ENCODE measurements around the gene CD6.

CD6 gene

DNA sequence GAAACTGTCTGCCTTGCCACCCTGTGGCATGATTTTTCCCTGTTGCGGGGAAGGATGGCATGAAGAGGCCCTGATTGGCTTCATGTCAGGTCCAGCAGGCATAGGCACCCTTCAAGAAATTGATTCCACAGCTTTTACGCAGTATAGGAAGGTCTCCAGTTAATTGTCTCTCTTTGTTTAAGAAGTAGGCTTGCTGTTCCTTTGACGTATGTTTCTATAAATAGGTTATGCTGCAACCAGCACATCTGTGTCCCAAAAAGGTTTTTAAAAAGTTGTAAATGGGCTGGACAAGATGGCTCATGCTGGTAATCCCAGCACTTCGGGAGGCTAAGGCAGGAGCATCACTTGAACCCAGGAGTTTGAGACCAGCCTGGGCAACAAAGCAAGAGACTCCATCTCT is 62.6 kb downstream of the CD6 start:
- no peaks in the 10 kb centered on the region for H4K20me1 ChIP-seq (ENCODE audit: control insufficient read depth, insufficient read depth, low read depth, low read length)
- peaks cover 7% of the 10 kb centered on the region for H3K4me1 ChIP-seq (ENCODE audit: control insufficient read depth, low read length)
- TF ChIP-seq, protein P1, sequence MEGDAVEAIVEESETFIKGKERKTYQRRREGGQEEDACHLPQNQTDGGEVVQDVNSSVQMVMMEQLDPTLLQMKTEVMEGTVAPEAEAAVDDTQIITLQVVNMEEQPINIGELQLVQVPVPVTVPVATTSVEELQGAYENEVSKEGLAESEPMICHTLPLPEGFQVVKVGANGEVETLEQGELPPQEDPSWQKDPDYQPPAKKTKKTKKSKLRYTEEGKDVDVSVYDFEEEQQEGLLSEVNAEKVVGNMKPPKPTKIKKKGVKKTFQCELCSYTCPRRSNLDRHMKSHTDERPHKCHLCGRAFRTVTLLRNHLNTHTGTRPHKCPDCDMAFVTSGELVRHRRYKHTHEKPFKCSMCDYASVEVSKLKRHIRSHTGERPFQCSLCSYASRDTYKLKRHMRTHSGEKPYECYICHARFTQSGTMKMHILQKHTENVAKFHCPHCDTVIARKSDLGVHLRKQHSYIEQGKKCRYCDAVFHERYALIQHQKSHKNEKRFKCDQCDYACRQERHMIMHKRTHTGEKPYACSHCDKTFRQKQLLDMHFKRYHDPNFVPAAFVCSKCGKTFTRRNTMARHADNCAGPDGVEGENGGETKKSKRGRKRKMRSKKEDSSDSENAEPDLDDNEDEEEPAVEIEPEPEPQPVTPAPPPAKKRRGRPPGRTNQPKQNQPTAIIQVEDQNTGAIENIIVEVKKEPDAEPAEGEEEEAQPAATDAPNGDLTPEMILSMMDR (IDR thresholded peaks at IDR 0.05; ENCODE audit: low read depth, low read length, poor library complexity, severe bottlenecking), result no peak
- no peak for TF ChIP-seq EZH2phosphoT487 (IDR thresholded peaks at IDR 0.05; ENCODE audit: borderline replicate concordance, low read length)
- H3K36me3 ChIP-seq (ENCODE audit: control insufficient read depth, low read length), result no peaks in the 10 kb centered on the region
- no peaks in the 10 kb centered on the region for H3K27me3 ChIP-seq (ENCODE audit: control insufficient read depth, low read length)
- no peak overlapping the region for H3K4me3 ChIP-seq (ENCODE audit: low read length)
- no peaks in the 10 kb centered on the region for H3K9me3 ChIP-seq (ENCODE audit: control insufficient read depth, insufficient read depth, low read length)
- H3K79me2 ChIP-seq (ENCODE audit: control insufficient read depth, low read length), result no peaks in the 10 kb centered on the region
- H3K9me2 ChIP-seq (replicated peaks; ENCODE audit: control insufficient read depth, low read length), result no peaks in the 10 kb centered on the region
- no peak overlapping the region for H3K27ac ChIP-seq (ENCODE audit: low read depth, low read length)
- H3K4me2 ChIP-seq (ENCODE audit: low read length), result no peak overlapping the region
- no peaks in the 10 kb centered on the region; the same call in 1 of the 2 replicates for H3F3A ChIP-seq (ENCODE audit: control insufficient read depth, insufficient read depth)

- no peaks in the 10 kb centered on the region for H3K9me2 ChIP-seq (replicated peaks; ENCODE audit: control insufficient read depth, low read length)
- no peaks in the 10 kb centered on the region for H3K36me3 ChIP-seq (ENCODE audit: control insufficient read depth, low read length)
- no peak for TF ChIP-seq EZH2phosphoT487 (IDR thresholded peaks at IDR 0.05; ENCODE audit: borderline replicate concordance, low read length)
- TF ChIP-seq, protein P1 (IDR thresholded peaks at IDR 0.05; ENCODE audit: low read depth, low read length, poor library complexity, severe bottlenecking), result no peak
- H3K79me2 ChIP-seq (ENCODE audit: control insufficient read depth, low read length), result no peaks in the 10 kb centered on the region
- H3K4me3 ChIP-seq (ENCODE audit: low read length), result no peak overlapping the region
- no peaks in the 10 kb centered on the region for H4K20me1 ChIP-seq (ENCODE audit: control insufficient read depth, insufficient read depth, low read depth, low read length)
- H3F3A ChIP-seq (ENCODE audit: control insufficient read depth, insufficient read depth), result no peaks in the 10 kb centered on the region; the same call in 1 of the 2 replicates
- H3K27me3 ChIP-seq (ENCODE audit: control insufficient read depth, low read length), result no peaks in the 10 kb centered on the region
- no peaks in the 10 kb centered on the region for H3K9me3 ChIP-seq (ENCODE audit: control insufficient read depth, insufficient read depth, low read length)
- H3K4me1 ChIP-seq (ENCODE audit: control insufficient read depth, low read length), result peaks cover 8% of the 10 kb centered on the region
- no peak overlapping the region for H3K27ac ChIP-seq (ENCODE audit: low read depth, low read length)
- H3K4me2 ChIP-seq (ENCODE audit: low read length), result no peak overlapping the region
Observed at GRCh38 chr11:61034704-61035525, 63.4 kb downstream of the CD6 start.

- Histone ChIP-seq H3K4me3 (ENCODE audit: low read length) (no peak overlapping the region), H3K27ac (ENCODE audit: low read depth, low read length) (no peak overlapping the region), H3K36me3 (ENCODE audit: control insufficient read depth, low read length) (no peaks in the 10 kb centered on the region), H3K4me1 (ENCODE audit: control insufficient read depth, low read length) (peaks cover 14% of the 10 kb centered on the region), H3K4me2 (ENCODE audit: low read length) (no peak overlapping the region), H4K20me1 (ENCODE audit: control insufficient read depth, insufficient read depth, low read depth, low read length) (no peaks in the 10 kb centered on the region), H3K9me2 (replicated peaks; ENCODE audit: control insufficient read depth, low read length) (no peaks in the 10 kb centered on the region), H3K9me3 (ENCODE audit: control insufficient read depth, insufficient read depth, low read length) (no peaks in the 10 kb centered on the region), H3K79me2 (ENCODE audit: control insufficient read depth, low read length) (no peaks in the 10 kb centered on the region), H3F3A (ENCODE audit: control insufficient read depth, insufficient read depth) (no peaks in the 10 kb centered on the region; the same call in 1 of the 2 replicates), H3K27me3 (ENCODE audit: control insufficient read depth, low read length) (no peaks in the 10 kb centered on the region)
- TF ChIP-seq EZH2phosphoT487 (IDR thresholded peaks at IDR 0.05; ENCODE audit: borderline replicate concordance, low read length), result no peak
- TF ChIP-seq, protein P1 (IDR thresholded peaks at IDR 0.05; ENCODE audit: low read depth, low read length, poor library complexity, severe bottlenecking), result no peak
Observed at GRCh38 chr11:61035526-61035835, 64.0 kb downstream of the CD6 start.
